HS-27A (cell line): Measurements from ENCODE around the gene KLHL13.
"Not testable (repeated sequence)": the region's sequence is repeated elsewhere in the genome, so short reads cannot be mapped to it uniquely, and the experiment has no call there.

Experiments
- DNase-seq: peaks from one replicate; pipeline ENCODE4 v3.0.0-alpha.2; 2012; ENCODE audit warnings: low read depth, missing footprints

Gene KLHL13

DNA sequence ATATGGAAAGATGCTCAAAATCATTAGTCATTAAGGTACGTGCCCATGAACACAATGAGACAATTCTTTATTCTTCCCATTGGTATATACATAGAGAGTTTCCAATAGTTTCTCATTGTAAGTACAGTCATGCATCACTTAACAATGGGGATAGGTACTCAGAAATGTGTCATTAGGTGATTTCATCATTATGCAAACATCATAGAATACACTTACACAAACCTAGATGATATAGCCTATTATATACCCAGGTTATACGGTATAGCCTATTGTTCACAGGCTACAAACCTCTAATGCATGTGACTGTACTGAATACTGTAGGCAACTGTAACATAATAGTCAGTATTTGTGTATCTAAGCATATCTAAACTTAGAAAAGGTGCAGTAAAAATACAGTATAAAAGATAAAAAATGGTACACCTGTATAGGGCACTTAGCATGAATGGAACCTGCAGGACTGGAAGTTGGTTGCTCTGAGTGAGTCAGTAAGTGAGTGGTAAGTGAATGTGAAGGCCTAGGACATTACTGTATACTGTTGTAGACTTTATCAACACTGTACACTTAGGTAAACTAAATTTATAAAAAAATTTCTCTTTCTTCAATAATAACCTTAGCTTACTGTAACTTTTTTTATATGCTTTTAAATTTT, 49.6 kb downstream of the KLHL13 start:
- DNase-seq = no peak

DNA sequence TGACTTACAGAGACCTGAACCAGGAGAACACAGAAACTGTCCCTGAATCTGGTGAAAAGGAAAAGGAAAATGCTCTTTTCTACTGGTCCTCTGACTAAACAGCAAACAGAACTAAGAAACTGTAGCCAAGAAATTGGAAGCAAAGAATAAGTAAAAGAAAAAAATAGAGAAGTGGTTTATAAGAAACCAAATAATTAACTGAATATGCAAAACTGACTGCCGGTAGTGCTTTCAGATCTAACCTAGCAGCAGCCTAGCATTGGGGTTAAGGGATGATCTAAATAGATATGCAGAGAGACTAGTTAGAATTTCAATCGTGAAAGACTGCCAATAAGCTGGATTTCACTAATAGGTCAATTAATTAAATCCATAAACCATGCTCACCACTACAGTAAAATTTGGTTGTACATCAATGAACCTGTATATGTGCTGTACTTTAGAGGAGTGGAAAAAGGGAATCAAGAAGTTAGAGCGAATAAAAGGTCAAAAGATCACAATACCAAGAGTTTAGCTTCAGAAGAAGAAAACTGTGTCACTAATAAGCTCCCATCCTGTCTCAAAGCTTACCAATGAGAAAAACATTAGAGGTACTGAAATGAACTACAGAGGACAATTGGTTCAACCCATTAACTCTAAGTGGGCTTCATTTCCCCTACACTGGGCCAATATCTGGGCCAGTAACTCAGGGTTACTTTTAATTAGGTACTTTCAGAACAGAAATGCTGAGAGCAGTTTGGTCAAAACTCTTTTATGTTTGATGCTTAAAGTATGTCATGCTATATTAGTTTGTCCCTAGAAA, 53.6 kb downstream of the KLHL13 start:
- no peak for DNase-seq

DNA sequence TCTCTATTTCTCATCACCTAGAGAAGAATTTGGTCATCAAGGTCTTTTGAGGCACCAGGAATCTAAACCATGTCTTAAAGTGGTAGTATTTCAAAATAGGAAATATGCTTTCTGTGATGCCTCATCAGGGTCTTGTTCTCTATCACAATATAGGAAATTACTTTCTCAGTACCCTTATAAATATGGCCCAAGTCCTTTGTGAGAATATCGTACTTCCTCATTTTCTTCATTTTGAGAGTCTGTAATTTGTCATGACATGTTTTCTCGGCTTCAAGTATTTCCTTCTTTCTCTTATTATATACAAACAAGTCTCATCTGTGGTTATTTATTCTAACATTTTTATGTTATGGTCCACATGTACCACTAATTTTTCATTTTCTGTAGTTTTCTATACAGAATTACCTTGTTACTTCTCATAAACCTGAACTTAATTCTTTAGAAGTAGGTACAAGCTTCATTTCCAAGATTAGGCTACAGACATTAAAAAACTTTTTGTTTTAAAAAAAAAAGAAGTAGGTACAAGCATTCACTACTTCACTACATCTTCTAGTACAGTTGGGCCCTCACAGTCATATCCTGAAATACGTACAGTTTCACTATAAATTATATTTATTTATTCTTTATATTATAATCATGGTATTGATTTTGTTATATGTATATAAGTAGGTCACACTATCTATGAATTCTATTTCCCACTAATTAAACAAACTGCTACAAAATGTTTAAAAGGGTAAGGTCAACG, 54.4 kb downstream of the KLHL13 start:
- DNase-seq = no peak

DNA sequence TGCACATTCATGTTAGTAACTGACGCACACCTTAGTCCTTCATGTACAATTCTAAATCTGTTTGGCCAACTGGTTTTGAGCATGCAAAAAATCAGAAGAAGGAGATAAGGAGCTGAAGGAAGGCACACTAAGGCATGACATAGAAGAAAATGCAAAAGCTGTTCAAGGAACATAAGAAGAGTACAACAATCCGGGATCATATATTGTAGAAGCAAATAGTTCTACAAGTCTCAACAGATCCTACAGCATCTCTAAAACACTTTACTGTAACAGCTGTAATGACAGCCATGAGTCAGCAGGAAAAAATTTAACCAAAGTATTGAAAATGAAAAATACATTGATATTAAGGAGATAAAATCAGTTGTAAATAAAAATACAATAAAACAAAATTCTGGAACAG, 57.7 kb downstream of the KLHL13 start:
- DNase-seq = no peak

DNA sequence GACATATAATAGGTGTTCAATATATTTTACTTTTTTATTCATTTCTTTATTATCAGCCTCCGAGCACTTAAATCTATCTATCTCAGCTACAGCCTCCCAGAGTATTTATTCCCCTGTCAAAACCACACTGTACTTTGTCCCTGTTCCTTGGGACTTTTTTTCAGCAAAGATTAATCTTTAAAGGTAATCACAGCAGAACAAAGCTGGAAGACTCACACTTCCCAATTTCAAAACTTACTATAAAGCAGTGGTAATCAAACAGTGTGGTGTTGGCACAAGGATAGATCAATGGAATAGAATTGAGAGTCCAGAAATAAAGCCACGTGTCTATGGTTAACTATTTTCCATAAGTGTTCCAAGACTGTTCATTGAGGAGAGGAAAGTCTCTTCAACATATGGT, 59.7 kb downstream of the KLHL13 start:
- DNase-seq = no peak

DNA sequence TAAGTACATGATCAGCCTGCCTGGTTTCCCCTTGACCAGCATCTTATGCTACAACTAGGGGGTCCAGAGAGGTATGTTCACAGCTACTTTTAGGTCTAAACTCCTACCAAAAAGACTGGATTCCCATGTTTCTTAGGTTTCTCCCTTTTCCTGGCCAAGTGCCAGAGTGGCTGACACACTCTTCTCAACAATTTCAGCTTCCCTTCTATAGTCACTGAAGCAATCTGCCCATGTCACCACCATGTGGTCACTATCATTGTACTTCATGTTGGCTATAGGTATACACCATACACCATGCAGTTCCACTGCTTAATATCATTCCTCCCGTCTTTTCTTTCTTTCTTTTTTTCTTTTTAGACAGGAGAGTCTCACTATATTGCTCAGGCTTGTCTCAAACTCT, 66.9 kb downstream of the KLHL13 start:
- DNase-seq = no peak

DNA sequence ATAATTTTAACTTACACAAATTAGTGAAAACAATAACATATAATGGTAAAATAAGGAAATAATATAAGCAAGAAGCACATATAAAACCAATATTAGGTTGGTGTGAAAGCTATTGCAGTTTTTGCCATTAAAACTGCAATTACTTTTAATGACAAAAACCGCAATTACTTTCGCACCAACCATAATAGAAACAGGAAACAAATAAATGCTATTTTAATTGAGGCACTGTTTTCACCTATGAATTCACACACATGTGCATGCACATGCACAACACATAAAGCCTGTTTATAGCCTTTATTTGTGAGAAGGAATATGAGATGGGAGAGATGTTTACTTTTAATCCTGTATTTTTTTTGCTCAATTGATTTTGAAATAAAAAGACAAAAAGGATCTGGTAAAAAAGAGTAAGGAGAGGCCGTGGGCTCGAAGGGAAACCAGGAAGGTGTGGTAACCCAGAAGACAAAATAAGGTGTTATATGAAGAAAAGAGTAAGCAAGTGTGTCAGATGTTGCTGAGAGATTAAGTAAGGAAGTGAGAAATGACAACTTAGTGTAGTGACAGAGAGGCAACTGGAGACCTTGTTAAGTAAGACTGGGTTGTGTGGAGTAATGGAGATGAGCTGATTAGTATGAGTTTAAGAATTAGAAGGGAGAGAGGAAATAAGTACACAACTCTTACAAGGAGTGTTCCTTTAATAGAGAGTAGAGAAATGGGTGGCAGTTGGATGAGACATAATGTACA, 69.0 kb downstream of the KLHL13 start:
- no peak for DNase-seq

DNA sequence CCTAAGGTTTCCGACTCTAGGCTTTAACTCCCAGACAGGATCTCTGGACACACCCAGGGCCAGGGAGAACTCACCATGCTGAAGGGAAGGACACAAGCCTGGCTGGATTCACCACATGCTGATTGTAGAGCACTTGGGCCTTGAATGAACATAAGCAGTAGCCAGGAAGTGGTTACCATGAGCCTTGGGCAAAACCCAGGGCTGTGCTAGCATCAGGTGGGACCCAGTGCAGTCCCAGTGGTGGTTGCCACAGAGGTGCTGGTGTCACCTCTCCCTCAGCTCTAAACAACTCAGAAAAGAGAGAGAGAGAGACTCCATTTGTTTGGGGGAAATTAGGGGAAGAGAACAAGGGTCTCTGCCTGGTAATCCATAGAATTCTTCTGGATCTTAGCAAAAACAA, 77.0 kb downstream of the KLHL13 start:
- DNase-seq = no peak

DNA sequence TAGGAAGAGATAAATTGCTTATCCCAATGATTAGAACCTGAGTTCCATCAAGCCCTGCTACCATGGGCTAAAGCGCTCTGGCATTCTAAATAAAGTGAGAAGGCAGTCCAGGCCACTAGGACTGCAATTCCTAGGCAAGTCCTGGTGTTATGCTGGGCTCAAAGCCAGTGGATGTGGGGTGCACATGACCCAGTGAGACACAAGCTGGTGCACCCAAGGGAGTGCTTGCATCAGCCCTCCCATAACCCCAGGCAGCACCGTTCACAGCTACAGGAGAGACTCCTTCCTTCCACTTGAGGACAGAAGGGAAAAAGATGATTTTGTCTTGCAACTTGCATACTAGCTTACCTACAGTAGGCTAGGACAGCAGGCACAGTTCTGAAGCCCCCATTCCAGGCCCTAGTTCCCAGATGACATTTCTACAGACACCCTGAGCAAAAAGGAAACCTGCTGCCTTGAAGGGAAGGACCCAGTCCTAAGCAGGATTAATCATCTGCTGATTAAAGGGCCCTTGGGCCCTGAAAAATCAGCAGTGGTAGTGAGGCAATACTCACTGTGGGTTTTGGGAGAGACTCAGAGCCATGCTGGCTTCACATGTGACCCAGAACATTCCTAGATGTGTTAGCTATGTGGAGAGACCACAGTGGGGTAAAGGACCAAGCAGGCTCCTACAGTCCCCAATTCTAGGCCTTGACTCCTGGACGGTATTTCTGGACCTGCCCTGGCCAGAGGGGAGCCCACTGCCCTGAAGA, 77.8 kb downstream of the KLHL13 start:
- no peak for DNase-seq

DNA sequence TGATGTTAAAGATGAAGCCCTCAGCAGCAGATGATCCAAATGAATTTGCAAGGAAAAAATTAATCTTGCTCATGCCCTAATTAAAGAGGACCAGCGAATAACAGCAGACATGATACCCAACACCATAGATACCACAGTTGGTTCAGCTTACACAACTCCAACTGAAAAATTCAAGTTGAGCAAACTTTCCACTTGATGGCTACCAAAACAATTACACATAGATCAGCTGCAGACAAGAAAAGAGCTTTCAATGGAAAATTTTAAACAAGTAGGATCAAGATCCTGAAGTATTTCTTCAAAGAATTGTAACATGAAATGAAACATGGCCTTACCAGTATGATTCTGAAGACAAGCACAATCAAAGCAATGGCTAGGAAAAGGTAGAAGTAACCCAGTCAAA, 90.0 kb downstream of the KLHL13 start:
- no peak for DNase-seq

DNA sequence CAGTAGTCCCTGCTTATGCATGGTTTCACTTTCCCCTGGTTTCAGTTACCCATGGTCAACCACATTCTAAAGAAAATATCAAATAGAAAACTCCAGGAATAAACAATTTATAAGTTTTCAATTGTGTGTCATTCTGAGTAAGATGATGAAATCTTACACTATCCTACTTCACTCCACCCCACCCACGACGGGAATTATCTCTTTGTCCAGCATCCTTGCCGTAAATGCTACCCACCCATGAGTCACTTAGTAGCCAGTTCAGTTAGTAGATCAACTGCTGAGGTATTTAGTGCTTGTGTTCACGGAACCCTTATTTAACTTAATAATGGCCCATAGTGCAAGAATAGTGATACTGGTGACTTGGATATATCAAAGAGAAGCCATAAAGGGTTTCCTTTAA, 91.4 kb downstream of the KLHL13 start:
- DNase-seq = no peak

DNA sequence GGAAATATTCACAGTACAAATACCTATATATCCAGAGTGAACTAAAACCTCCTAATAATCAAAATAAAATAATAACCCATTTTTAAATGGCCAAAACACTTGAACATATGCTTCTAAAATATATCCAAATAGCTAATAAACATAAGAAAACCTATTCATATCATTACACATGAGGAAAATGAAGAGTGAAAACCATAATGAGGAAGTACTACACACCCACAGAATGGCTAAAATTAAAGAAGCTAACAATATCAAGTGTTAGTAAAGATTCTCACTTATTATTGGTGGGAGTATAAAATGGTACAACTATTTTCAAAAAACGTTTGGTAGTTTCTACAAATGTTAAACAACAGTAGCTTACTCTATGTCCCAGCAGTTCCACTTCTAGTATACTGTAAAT, 92.1 kb downstream of the KLHL13 start:
- DNase-seq = no peak

DNA sequence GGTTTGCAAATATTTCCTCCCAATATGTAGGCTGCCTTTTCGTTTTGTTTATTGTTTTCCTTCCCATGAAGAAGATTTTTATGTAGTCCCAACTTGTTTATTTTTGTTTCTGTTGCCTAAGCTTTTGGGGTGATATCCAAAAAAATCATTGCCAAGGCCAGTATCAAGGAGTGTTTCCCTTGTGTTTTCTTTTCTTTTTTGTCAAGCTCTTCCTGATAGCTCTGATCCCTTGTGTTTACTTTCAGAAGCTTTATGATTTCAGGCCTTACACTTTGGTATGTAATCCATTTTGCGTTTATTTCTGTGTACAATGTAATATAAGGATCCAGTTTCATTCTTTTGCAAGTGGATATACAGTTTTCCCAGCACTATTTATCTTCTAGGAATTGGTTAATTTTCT, 93.9 kb downstream of the KLHL13 start:
- DNase-seq = no peak

DNA sequence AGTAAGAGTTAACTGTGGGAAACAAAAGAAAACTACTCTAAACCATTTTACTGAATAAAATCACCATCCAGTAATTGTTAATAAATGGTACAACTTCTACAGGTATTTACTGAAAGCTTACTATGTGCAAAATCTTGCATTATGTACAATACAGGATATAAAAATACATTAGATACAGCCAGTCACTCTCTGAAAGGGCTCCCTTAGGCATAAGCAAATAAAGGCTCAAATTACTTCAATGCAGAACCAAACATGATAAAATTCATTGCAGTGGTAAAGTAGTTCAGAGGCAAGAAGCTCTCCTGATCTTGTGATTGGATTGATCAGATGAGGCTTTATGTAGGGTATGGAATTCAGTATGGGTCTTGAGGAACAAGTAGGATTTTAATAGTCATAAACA, 100.2 kb downstream of the KLHL13 start:
- DNase-seq = no peak

DNA sequence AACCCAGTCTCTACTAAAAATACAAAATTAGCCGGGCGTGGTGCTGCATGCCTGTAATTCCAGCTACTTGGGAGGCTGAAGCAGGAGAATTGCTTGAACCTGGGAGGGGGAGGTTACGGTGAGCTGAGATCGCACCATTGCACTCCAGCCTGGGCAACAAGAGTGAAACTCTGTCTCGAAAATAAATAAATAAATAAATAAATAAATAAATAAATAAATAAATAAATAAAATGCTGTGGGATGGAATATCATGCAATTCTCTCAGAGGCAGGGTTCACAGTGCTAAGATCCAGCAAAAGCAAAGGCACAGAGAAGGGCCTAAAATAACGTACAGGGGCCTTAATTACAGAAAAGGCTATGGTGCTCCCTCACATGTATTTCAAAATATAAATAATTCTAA, 114.2 kb downstream of the KLHL13 start:
- not testable (repeated sequence) for DNase-seq

DNA sequence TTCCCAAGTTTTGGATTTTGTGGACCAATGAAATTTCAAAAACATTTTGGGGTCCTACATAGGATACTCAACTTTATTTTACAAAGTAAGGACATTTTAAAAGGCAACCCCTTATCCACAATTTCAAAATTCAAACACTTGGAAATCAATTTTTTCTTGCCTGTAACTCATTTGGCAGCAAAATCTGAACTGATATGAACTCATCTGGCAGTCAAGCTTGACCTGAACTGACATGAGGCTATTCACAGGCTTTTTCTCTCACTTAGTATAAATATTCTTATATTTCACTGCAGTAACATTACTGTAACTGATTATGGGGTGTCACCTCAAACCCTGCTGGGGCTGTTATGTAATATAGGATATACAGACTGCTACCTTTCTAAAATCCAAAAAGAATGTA, 116.1 kb downstream of the KLHL13 start:
- no peak for DNase-seq

DNA sequence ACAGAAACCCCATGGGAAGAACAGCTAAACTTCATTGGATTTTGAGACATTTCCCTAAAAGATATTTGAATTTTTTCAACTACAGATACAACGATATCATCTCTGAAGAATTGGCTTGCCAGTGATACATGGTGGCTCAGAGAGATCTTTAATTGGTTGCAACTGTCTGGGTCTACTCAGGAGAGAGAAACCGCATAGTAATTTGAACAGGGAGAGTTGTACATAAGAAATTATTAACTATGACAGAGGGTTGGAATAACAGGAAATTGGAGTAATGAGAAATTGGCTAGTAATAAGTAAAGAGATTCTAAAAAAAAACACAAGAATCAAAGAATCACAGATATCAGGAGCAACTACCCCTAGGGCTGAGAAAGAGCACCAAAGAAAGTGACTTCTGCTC, 118.4 kb downstream of the KLHL13 start:
- DNase-seq = no peak

DNA sequence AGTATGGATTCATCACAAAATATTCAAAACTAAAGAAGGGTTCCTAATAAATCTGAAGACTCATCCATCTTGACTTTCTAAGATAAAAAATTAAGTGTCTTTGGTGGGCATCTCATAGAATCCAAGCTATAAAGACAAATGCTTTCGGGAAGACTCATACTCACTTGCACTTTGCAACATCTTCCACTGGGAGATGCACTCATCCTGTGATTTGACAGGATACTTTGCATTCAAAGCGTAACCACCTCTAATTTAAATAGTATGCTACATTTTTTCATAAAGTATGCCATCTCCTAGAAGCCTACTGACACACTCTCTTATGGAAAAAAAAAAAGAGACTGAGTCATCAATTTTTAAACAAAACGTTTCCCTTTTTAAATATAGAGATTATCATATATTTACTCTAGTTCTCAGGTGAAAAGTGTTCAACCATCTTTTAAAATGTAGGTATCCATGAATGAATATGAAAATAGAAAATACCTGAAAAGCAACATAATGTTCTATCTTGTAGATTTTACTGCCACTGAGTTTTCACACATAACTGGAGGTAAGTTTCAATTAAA, 119.6 kb downstream of the KLHL13 start:
- DNase-seq = no peak

DNA sequence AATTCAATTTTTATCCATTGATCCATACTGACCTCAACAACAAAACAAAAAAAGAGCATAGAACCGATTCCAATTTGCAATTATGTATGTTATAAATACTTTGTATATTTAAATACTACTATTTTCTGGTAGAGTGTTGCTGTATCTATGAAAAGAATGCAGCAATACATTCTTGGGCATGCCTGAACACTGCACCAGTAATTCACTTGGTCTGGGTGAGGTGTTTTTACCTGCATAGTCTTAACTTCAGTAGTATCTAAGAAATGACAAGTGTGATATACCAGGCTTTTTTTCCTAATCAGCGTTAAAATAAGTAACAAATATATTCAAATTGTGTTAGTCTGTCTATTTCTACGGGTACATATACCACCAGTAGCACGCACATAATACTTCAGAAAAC, 120.2 kb downstream of the KLHL13 start:
- no peak for DNase-seq

DNA sequence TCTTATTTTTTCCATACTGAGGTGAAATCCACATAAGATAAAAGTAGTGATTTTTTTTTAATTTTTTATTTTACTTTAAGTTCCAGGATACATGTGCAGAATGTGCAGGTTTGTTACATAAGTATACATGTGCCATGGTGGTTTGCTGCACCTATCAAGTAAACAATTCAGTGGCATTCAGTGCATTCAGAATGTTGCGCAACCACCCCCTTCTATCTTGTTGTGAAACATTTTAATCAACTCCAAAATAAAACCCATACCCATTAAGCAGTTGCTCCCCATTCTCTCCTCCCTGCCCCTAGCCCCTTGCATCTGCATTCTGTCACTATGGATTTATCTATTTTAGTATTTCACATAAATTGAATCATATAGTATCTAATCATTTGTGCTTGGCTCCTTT, 121.2 kb downstream of the KLHL13 start:
- no peak for DNase-seq

DNA sequence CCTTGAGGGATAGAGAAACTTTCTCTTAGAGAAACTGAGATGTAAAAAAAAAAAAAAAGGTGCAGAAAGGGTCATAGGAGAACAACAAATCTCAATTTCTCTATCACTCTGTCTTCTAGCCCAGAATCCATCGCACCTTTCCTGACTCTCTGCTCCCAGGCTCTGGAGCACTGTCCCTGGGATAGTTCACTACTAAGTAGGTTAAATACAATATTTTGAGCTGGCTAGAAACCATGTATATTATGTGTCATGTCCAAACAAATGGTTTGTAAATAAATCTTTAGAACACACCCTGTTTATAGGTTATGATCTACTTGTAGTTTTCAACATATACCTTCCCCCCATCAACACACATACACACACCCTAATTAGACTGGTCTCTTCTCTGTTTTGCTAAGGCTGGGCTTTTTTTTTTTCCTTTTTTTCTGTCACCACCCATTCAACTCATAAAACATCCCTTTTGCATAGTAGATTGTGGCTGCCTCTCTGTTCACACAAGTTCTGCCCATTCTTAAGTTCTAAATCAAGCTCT, 124.4 kb downstream of the KLHL13 start:
- DNase-seq = no peak
